ENCODE results near the gene RIMS3. TPM values are rescaled to one million over a fixed set of nuclear protein-coding genes. Genes with fewer than 3 reads are reported as not detected.
"Not testable (repeated sequence)": the region's sequence is repeated elsewhere in the genome, so short reads cannot be mapped to it uniquely, and the experiment has no call there.

The RIMS3 gene
- total RNA-seq, 2 experiments from 2014 or later = 2.7 TPM

- peak overlapping the region; percentile 76 for H3K27ac Mint-ChIP-seq
- ATAC-seq = no peak
- no peak overlapping the region for H3K4me3 Mint-ChIP-seq
- H3K4me1 Mint-ChIP-seq = peaks cover 61% of the 10 kb centered on the region
- H3K27me3 Mint-ChIP-seq = no peaks in the 10 kb centered on the region
- H3K36me3 Mint-ChIP-seq (ENCODE audit: low read depth) = peaks cover 4% of the 10 kb centered on the region
- CTCF ChIA-PET = interaction anchor here (1.4 to 5.6 kb wide), 2 partner anchors 13 to 14 kb away, joined by 4 to 20 read pairs; partner anchors contain the start of gene NFYC
- DNase-seq = no peak
- no peaks in the 10 kb centered on the region for H3K9me3 Mint-ChIP-seq (ENCODE audit: low read depth)
- intact Hi-C loops (cut with DNase I, micrococcal nuclease) = no loop called here
- POLR2A ChIA-PET = interaction anchor here (0.7 to 1.9 kb wide), 2 partner anchors 13 to 326 kb away, joined by 9 to 14 read pairs; partner anchors contain the start of gene NFYC
These were observed 39.6 kb upstream of the RIMS3 start for GRCh38 chr1:40704817-40705733.

GRCh38 chr1:40703316-40703715 lies 37.8 kb upstream of the RIMS3 start:
- intact Hi-C loops (cut with DNase I, micrococcal nuclease) = no loop called here
- no peak for ATAC-seq
- H3K4me3 Mint-ChIP-seq = no peak overlapping the region
- DNase-seq = no peak
- peaks cover 13% of the 10 kb centered on the region for H3K36me3 Mint-ChIP-seq (ENCODE audit: low read depth)
- CTCF ChIA-PET = interaction anchor here (0.6 to 5.6 kb wide), 3 partner anchors 11 to 43 kb away, joined by 3 to 20 read pairs (median 4); partner anchors contain the start of gene NFYC
- POLR2A ChIA-PET = interaction anchor here (1.9 kb wide), 1 partner anchor 11 kb away, joined by 14 read pairs; the partner anchor contains the start of gene NFYC
- no peak overlapping the region for H3K27ac Mint-ChIP-seq
- H3K9me3 Mint-ChIP-seq (ENCODE audit: low read depth) = no peaks in the 10 kb centered on the region
- H3K4me1 Mint-ChIP-seq = peaks cover 62% of the 10 kb centered on the region
- H3K27me3 Mint-ChIP-seq = no peaks in the 10 kb centered on the region

- CTCF ChIA-PET = interaction anchor here (0.6 to 5.6 kb wide), 3 partner anchors 11 to 44 kb away, joined by 3 to 20 read pairs (median 3); partner anchors contain the start of gene NFYC
- H3K27me3 Mint-ChIP-seq; DNase-seq; intact Hi-C loops (cut with DNase I, micrococcal nuclease); ATAC-seq; H3K4me3 Mint-ChIP-seq; H3K9me3 Mint-ChIP-seq (ENCODE audit: low read depth): not testable (repeated sequence)
- peaks cover 13% of the 10 kb centered on the region for H3K36me3 Mint-ChIP-seq (ENCODE audit: low read depth)
- POLR2A ChIA-PET = interaction anchor here (1.9 kb wide), 1 partner anchor 11 kb away, joined by 14 read pairs; the partner anchor contains the start of gene NFYC
- H3K4me1 Mint-ChIP-seq = peaks cover 60% of the 10 kb centered on the region
- peak overlapping the region; percentile 78 for H3K27ac Mint-ChIP-seq
These were observed 37.3 kb upstream of the RIMS3 start for GRCh38 chr1:40702810-40703209.

GRCh38 chr1:40701684-40702083 lies 36.2 kb upstream of the RIMS3 start:
- POLR2A ChIA-PET = interaction anchor here (0.6 to 2.6 kb wide), 2 partner anchors 10 to 834 kb away, joined by 3 to 12 read pairs; partner anchors contain the start of gene NFYC
- DNase-seq = no peak
- H3K9me3 Mint-ChIP-seq (ENCODE audit: low read depth) = no peaks in the 10 kb centered on the region
- H3K27me3 Mint-ChIP-seq = no peaks in the 10 kb centered on the region
- CTCF ChIA-PET = interaction anchor here (0.6 to 5.6 kb wide), 5 partner anchors 10 to 29 kb away, joined by 3 to 20 read pairs (median 3); partner anchors contain the start of gene NFYC
- H3K4me1 Mint-ChIP-seq = peaks cover 70% of the 10 kb centered on the region
- intact Hi-C loops (cut with DNase I, micrococcal nuclease) = no loop called here
- H3K27ac Mint-ChIP-seq = peak overlapping the region; percentile 31
- no peak overlapping the region for H3K4me3 Mint-ChIP-seq
- no peak for ATAC-seq
- H3K36me3 Mint-ChIP-seq (ENCODE audit: low read depth) = peaks cover 20% of the 10 kb centered on the region

- DNase-seq (peak; percentile 18), ATAC-seq (peak; percentile 90)
- ChIA-PET CTCF (interaction anchor here (0.6 to 1.1 kb wide), 4 partner anchors 10 to 150 kb away, joined by 3 to 4 read pairs (median 3); no protein-coding TSS in a partner anchor), POLR2A (interaction anchor here (1.2 to 2.6 kb wide), 2 partner anchors 8 to 65 kb away, joined by 3 to 12 read pairs; partner anchors contain the start of gene NFYC)
- Mint-ChIP-seq H3K36me3 (ENCODE audit: low read depth) (peaks cover 22% of the 10 kb centered on the region), H3K9me3 (ENCODE audit: low read depth) (no peaks in the 10 kb centered on the region), H3K4me1 (peaks cover 79% of the 10 kb centered on the region), H3K27ac (peak overlapping the region; percentile 76), H3K4me3 (no peak overlapping the region), H3K27me3 (no peaks in the 10 kb centered on the region)
- intact Hi-C loops (cut with DNase I, micrococcal nuclease) = no loop called here
These were observed 34.3 kb upstream of the RIMS3 start for GRCh38 chr1:40699787-40700186.

GRCh38 chr1:40697436-40697835 lies 32.0 kb upstream of the RIMS3 start:
- ChIA-PET POLR2A (no interaction called here), CTCF (interaction anchor here (1.2 kb wide), 1 partner anchor 9 kb away, joined by 3 read pairs; no protein-coding TSS in a partner anchor)
- ATAC-seq (no peak), DNase-seq (no peak)
- Mint-ChIP-seq H3K4me3 (no peak overlapping the region), H3K27ac (no peak overlapping the region), H3K27me3 (no peaks in the 10 kb centered on the region), H3K4me1 (peaks cover 82% of the 10 kb centered on the region), H3K9me3 (ENCODE audit: low read depth) (no peaks in the 10 kb centered on the region), H3K36me3 (ENCODE audit: low read depth) (peaks cover 31% of the 10 kb centered on the region)
- intact Hi-C loops (cut with DNase I, micrococcal nuclease) = no loop called here

- ChIA-PET POLR2A (no interaction called here), CTCF (no interaction called here)
- no peak for ATAC-seq
- Mint-ChIP-seq H3K27me3 (no peaks in the 10 kb centered on the region), H3K36me3 (ENCODE audit: low read depth) (peaks cover 36% of the 10 kb centered on the region), H3K9me3 (ENCODE audit: low read depth) (no peaks in the 10 kb centered on the region), H3K27ac (no peak overlapping the region), H3K4me3 (no peak overlapping the region), H3K4me1 (peaks cover 78% of the 10 kb centered on the region)
- no peak for DNase-seq
- intact Hi-C loops (cut with DNase I, micrococcal nuclease) = no loop called here
These were observed 30.8 kb upstream of the RIMS3 start for GRCh38 chr1:40696294-40696693.

- Mint-ChIP-seq H3K4me1 (peaks cover 79% of the 10 kb centered on the region), H3K36me3 (ENCODE audit: low read depth) (peaks cover 39% of the 10 kb centered on the region), H3K9me3 (ENCODE audit: low read depth) (no peaks in the 10 kb centered on the region), H3K27ac (peak overlapping the region; percentile 97), H3K4me3 (peak overlapping the region; percentile 56), H3K27me3 (no peaks in the 10 kb centered on the region)
- intact Hi-C loops (cut with DNase I, micrococcal nuclease) = loop anchor here (1.0 to 5.0 kb wide), 8 partner anchors 48 to 652 kb away; partner anchors contain the start of genes RLF (in 2 of the 2), CAP1 (in 1 of the 2) and ZMPSTE24 (in 1 of the 2)
- CTCF ChIA-PET = interaction anchor here (1.1 to 2.1 kb wide), 3 partner anchors 10 to 168 kb away, joined by 3 to 7 read pairs (median 5); partner anchors contain the start of gene CITED4
- no peak for DNase-seq
- no peak for ATAC-seq
- POLR2A ChIA-PET = interaction anchor here (1.4 kb wide), 1 partner anchor 167 kb away, joined by 4 read pairs; no protein-coding TSS in a partner anchor
These were observed 28.9 kb upstream of the RIMS3 start for GRCh38 chr1:40694353-40694874.

- peaks cover 33% of the 10 kb centered on the region for H3K36me3 Mint-ChIP-seq (ENCODE audit: low read depth)
- peaks cover 69% of the 10 kb centered on the region for H3K4me1 Mint-ChIP-seq
- H3K27me3 Mint-ChIP-seq = no peaks in the 10 kb centered on the region
- H3K27ac Mint-ChIP-seq = peak overlapping the region; percentile 97
- intact Hi-C loops (cut with DNase I, micrococcal nuclease) = loop anchor here (5.0 kb wide), 4 partner anchors 306 to 651 kb away; partner anchors contain the start of genes RLF (in 2 of the 2), CAP1 (in 1 of the 2) and ZMPSTE24 (in 1 of the 2)
- ChIA-PET POLR2A (interaction anchor here (2.7 kb wide), 1 partner anchor 10 kb away, joined by 14 read pairs; no protein-coding TSS in a partner anchor), CTCF (interaction anchor here (0.6 to 3.3 kb wide), 6 partner anchors 9 to 1082 kb away, joined by 3 to 20 read pairs (median 6); partner anchors contain the start of gene CITED4)
- DNase-seq = no peak
- H3K4me3 Mint-ChIP-seq = peak overlapping the region; percentile 100
- no peaks in the 10 kb centered on the region for H3K9me3 Mint-ChIP-seq (ENCODE audit: low read depth)
- ATAC-seq = no peak
These were observed 27.9 kb upstream of the RIMS3 start for GRCh38 chr1:40693425-40693824.

- ChIA-PET CTCF (interaction anchor here (0.7 to 3.5 kb wide), 7 partner anchors 11 to 83 kb away, joined by 3 to 20 read pairs (median 9); no protein-coding TSS in a partner anchor), POLR2A (interaction anchor here (0.7 to 2.7 kb wide), 6 partner anchors 8 to 287 kb away, joined by 3 to 14 read pairs (median 10); partner anchors contain the start of genes CTPS1 and RIMS3)
- Mint-ChIP-seq H3K27ac (peak overlapping the region; percentile 97), H3K4me1 (peaks cover 63% of the 10 kb centered on the region), H3K27me3 (no peaks in the 10 kb centered on the region), H3K4me3 (peak overlapping the region; percentile 100), H3K9me3 (ENCODE audit: low read depth) (no peaks in the 10 kb centered on the region), H3K36me3 (ENCODE audit: low read depth) (peaks cover 36% of the 10 kb centered on the region)
- ATAC-seq (peak; percentile 2), DNase-seq (no peak)
- intact Hi-C loops (cut with DNase I, micrococcal nuclease) = loop anchor here (1.0 to 5.0 kb wide), 10 partner anchors 17 to 650 kb away; partner anchors contain the start of genes RLF (in 2 of the 2), CAP1 (in 1 of the 2), CITED4 (in 1 of the 2) and CTPS1 (in 1 of the 2)
These were observed 27.0 kb upstream of the RIMS3 start for GRCh38 chr1:40692429-40692895.
